ENCODE data around the gene ELK3. TPM values are rescaled to one million over a fixed set of nuclear protein-coding genes. Genes with fewer than 3 reads are reported as not detected.
"Not testable (repeated sequence)": the region's sequence is repeated elsewhere in the genome, so short reads cannot be mapped to it uniquely, and the experiment has no call there.

The ELK3 gene
- total RNA-seq, 4 donors from 2014 or later: 19.8 to 55.4 (median 31.8) TPM

GRCh38 chr12:96313606-96314005, 119.4 kb downstream of the ELK3 start:
- Histone ChIP-seq H3K27ac (no peak overlapping the region), H3K4me1 (no peaks in the 10 kb centered on the region), H3K27me3 (no peaks in the 10 kb centered on the region), H3K4me3 (replicated peaks in 1 of 3) (no peak overlapping the region), H3K36me3 (peaks cover 0 to 2% of the 10 kb centered on the region in 2 donors), H3K9me3 (no peaks in the 10 kb centered on the region)
- TF ChIP-seq CTCF (IDR thresholded peaks at IDR 0.05): no peak
- TF ChIP-seq POLR2A (IDR thresholded peaks at IDR 0.05): no peak
- intact Hi-C loops (cut with DNase I): no loop called here
- DNase-seq: no peak

GRCh38 chr12:96314723-96315122, 120.5 kb downstream of the ELK3 start:
- H3K27ac ChIP-seq: no peak overlapping the region

GRCh38 chr12:96315741-96316481, 121.7 kb downstream of the ELK3 start:
- H3K27ac ChIP-seq; H3K4me1 ChIP-seq; H3K4me3 ChIP-seq (replicated peaks in 1 of 3); intact Hi-C loops (cut with DNase I); H3K36me3 ChIP-seq; H3K27me3 ChIP-seq; DNase-seq; H3K9me3 ChIP-seq: not testable (repeated sequence)
- 73 to 84% methylated on average over 25 of the region's 33 CpGs for WGBS, 2 donors

More at GRCh38 chr12:96314723-96315122, 120.5 kb downstream of the ELK3 start:
- H3K27me3 ChIP-seq: no peaks in the 10 kb centered on the region
- no peak for DNase-seq
- H3K4me1 ChIP-seq: no peaks in the 10 kb centered on the region
- H3K9me3 ChIP-seq: no peaks in the 10 kb centered on the region
- H3K36me3 ChIP-seq: peaks cover 0 to 2% of the 10 kb centered on the region in 2 donors
- 79 to 88% methylated on average over 2 of the region's 2 CpGs for WGBS, 2 donors
- intact Hi-C loops (cut with DNase I): no loop called here
- no peak overlapping the region for H3K4me3 ChIP-seq (replicated peaks in 1 of 3)
- TF ChIP-seq CTCF (IDR thresholded peaks at IDR 0.05): no peak
- no peak for TF ChIP-seq POLR2A (IDR thresholded peaks at IDR 0.05)

- DNase-seq; H3K27ac ChIP-seq; H3K4me1 ChIP-seq; H3K36me3 ChIP-seq; intact Hi-C loops (cut with DNase I); H3K27me3 ChIP-seq; H3K9me3 ChIP-seq; H3K4me3 ChIP-seq (replicated peaks in 1 of 3): not testable (repeated sequence)
- WGBS, 2 donors: 95 to 96% methylated on average over 2 of the region's 2 CpGs
These were observed 123.6 kb downstream of the ELK3 start for GRCh38 chr12:96317801-96318200.

Small RNAs within 50 kb of the gene (small RNA-seq; reads per million reads assigned to genes)
- not detected for gene RNU4-24P

Other genes with a start within 250 kb of the ELK3 start
- gene HAL, start 198.0 kb upstream of the ELK3 start, total RNA-seq: 1 to 10 TPM in 2 of 4 donors, not detected in 2; 1.3 to 1.9 TPM
- gene LTA4H, start 158.8 kb upstream of the ELK3 start, total RNA-seq: 100 to 1,000 TPM in 1 of 4 donors, 10 to 100 TPM in 3; 70.1 to 102 (median 75.0) TPM
- gene CDK17, start 206.1 kb downstream of the ELK3 start, total RNA-seq: 10 to 100 TPM; 32.4 to 64.7 (median 49.0) TPM

Measured in thyroid gland (tissue), 4 donors.